HCT116 (cell line): ENCODE results near the gene ALX4. TPM values are rescaled to one million over a fixed set of nuclear protein-coding genes. Genes with fewer than 3 reads are reported as not detected.

ENCODE experiments used
- ATAC-seq: fragments of 200-7000 bp; cut with Tn5 transposase; 2 replicates; pipeline ENCODE4 v1.9.1; 2020; ENCODE audit warnings: mild to moderate bottlenecking, moderate library complexity
- BruUV-seq: library from RNA; stranded (reverse); fragments of 400-500 nt; replicated peaks from 2 replicates; lab custom pipeline; 2021; lab: Mats Ljungman, UMichigan
- CTCF ChIA-PET: fragments of 300-600 bp; sonication (Branson Sonifier 250); formaldehyde crosslinking; loops from one replicate; lab custom pipeline; 2021; ENCODE audit warnings: antibody characterized with exemption; lab: Charles Lee
- POLR2A ChIA-PET: fragments of 300-600, 350-600 bp; sonication (Branson Sonifier 250); formaldehyde crosslinking; loops from one replicate; lab custom pipeline; 2021; ENCODE audit warnings: antibody characterized with exemption; lab: Charles Lee
- RAD21 ChIA-PET, 2 experiments: fragments of 300-600 bp; sonication (Branson Sonifier 250); formaldehyde crosslinking; loops; one replicate each; lab custom pipeline; 2023; ENCODE audit warnings: low total read pairs in 2 of 2; ENCODE audit not compliant: uncharacterized antibody in 2 of 2, unreplicated experiment in 2 of 2, low non-redundant PET in 1 of 2; lab: Charles Lee
- DNase-seq: peaks from one replicate; pipeline ENCODE4 v3.0.0-alpha.2; 2010; ENCODE audit warnings: low read depth, low spot score
- H2AFZ ChIP-seq: fragments of 200-600 bp; shearing (Covaris generic), sonication (generic); 2 replicates; pipeline ENCODE4 v1.6.1; 2017; ENCODE audit warnings: low read depth, mixed run types, mixed read lengths, antibody characterized with exemption, low read length; ENCODE audit not compliant: poor library complexity, severe bottlenecking
- H3K27ac ChIP-seq: 2 replicates; pipeline ENCODE4 v1.5.1; 2012; ENCODE audit warnings: low read depth, low read length
- H3K27me3 ChIP-seq: fragments of 200-600 bp; sonication (generic); 2 replicates; pipeline ENCODE4 v1.6.1; 2016; ENCODE audit warnings: mixed run types, low read length, mixed read lengths; ENCODE audit not compliant: insufficient read depth
- H3K36me3 ChIP-seq, 2 experiments: fragments of 200-500 bp in 1 of 2; fragments of 200-600 bp in 1 of 2; sonication (Bioruptor generic) in 1 of 2; sonication (generic) in 1 of 2; 2 replicates each; pipeline versions ENCODE4 v1.5.1 to v1.6.1; 2014 to 2016; ENCODE audit warnings: low read length in 2 of 2, inconsistent platforms in 1 of 2, mixed read lengths in 1 of 2, mixed run types in 1 of 2; ENCODE audit not compliant: insufficient read depth in 2 of 2, control insufficient read depth in 1 of 2
- H3K4me1 ChIP-seq, 2 experiments: fragments of 200-600 bp in 1 of 2; sonication (generic) in 1 of 2; 2 replicates each; pipeline versions ENCODE4 v1.5.1 to v1.6.1; 2012 to 2017; ENCODE audit warnings: low read length in 2 of 2, inconsistent platforms in 1 of 2, mild to moderate bottlenecking in 1 of 2, mixed read lengths in 1 of 2, mixed run types in 1 of 2, moderate library complexity in 1 of 2; ENCODE audit not compliant: insufficient read depth in 2 of 2, control insufficient read depth in 1 of 2
- H3K4me2 ChIP-seq: fragments of 200-600 bp; sonication (generic); 2 replicates; pipeline ENCODE4 v1.6.1; 2017; ENCODE audit warnings: mixed run types, low read length, mixed read lengths
- H3K4me3 ChIP-seq, 2 experiments: fragments of 200-600 bp in 1 of 2; sonication (generic) in 1 of 2; replicated peaks in 1 of 2; 2 replicates each; pipeline ENCODE4 v1.5.1; 2011 to 2016; ENCODE audit warnings: low read length in 2 of 2, control low read depth in 1 of 2, low read depth in 1 of 2, mild to moderate bottlenecking in 1 of 2, mixed read lengths in 1 of 2, mixed run types in 1 of 2
- H3K79me2 ChIP-seq: fragments of 200-600 bp; sonication (generic); 2 replicates; pipeline ENCODE4 v1.6.1; 2017; ENCODE audit warnings: mild to moderate bottlenecking, mixed run types, low read length, moderate library complexity, mixed read lengths; ENCODE audit not compliant: insufficient read depth
- H3K9ac ChIP-seq: fragments of 200-600 bp; sonication (generic); 2 replicates; pipeline ENCODE4 v1.6.1; 2016; ENCODE audit warnings: low read length, mixed read lengths
- H3K9me2 ChIP-seq: fragments of 200-600 bp; sonication (generic), shearing (Covaris generic); 2 replicates; pipeline ENCODE4 v1.6.1; 2017; ENCODE audit warnings: mixed run types, mild to moderate bottlenecking, moderate library complexity; ENCODE audit not compliant: insufficient read depth
- H3K9me3 ChIP-seq, 2 experiments: fragments of 200-500 bp in 1 of 2; fragments of 200-600 bp in 1 of 2; sonication (Bioruptor generic) in 1 of 2; sonication (generic) in 1 of 2; 2 replicates each; pipeline ENCODE4 v1.6.1; 2014 to 2017; ENCODE audit warnings: low read length in 2 of 2, mixed read lengths in 2 of 2, inconsistent platforms in 1 of 2, low read depth in 1 of 2, mild to moderate bottlenecking in 1 of 2, mixed run types in 1 of 2, moderate library complexity in 1 of 2; ENCODE audit not compliant: control insufficient read depth in 1 of 2, insufficient read depth in 1 of 2
- H4K20me1 ChIP-seq: fragments of 200-600 bp; sonication (generic), shearing (Covaris generic); 2 replicates; pipeline ENCODE4 v1.6.1; 2017; ENCODE audit warnings: mixed run types, mild to moderate bottlenecking, moderate library complexity; ENCODE audit not compliant: insufficient read depth
- CBX3 ChIP-seq: IDR thresholded peaks from 2 replicates; pipeline ENCODE4 v1.6.1; 2012; ENCODE audit warnings: low read depth
- CEBPB ChIP-seq: IDR thresholded peaks from 2 replicates; pipeline ENCODE4 v1.6.1; 2012; ENCODE audit warnings: low read depth
- CTCF ChIP-seq, 3 experiments: fragments of 200-600 bp in 1 of 3; sonication (generic) in 1 of 3; IDR thresholded peaks in 2 of 3; conservative IDR thresholded peaks in 1 of 3; 2 replicates each; pipeline ENCODE4 v1.5.1; 2012 to 2017; ENCODE audit warnings: low read depth in 2 of 3, low read length in 2 of 3, antibody characterized with exemption in 1 of 3, borderline replicate concordance in 1 of 3, control low read depth in 1 of 3, mild to moderate bottlenecking in 1 of 3, mixed read lengths in 1 of 3, mixed run types in 1 of 3, moderate library complexity in 1 of 3; ENCODE audit not compliant: insufficient read depth in 1 of 3
- EZH2phosphoT487 ChIP-seq: fragments of 200-600 bp; IDR thresholded peaks from 2 replicates; pipeline ENCODE4 v1.6.1; 2018; ENCODE audit warnings: antibody characterized with exemption, borderline replicate concordance
- JUND ChIP-seq: IDR thresholded peaks from 2 replicates; pipeline ENCODE4 v1.6.1; 2012
- SRF ChIP-seq: IDR thresholded peaks from 2 replicates; pipeline ENCODE4 v1.6.1; 2012; ENCODE audit warnings: low read depth
- ZFX ChIP-seq: fragments of 450-650 bp; IDR thresholded peaks from 2 replicates; pipeline ENCODE4 v1.6.1; 2017
- ZNF274 ChIP-seq: fragments of 200-500 bp; sonication (Bioruptor generic); IDR thresholded peaks from 2 replicates; pipeline ENCODE4 v1.6.1; 2014; ENCODE audit warnings: mild to moderate bottlenecking, low read depth, low read length, inconsistent platforms
- intact Hi-C: fragments of 100-400 bp; cut with micrococcal nuclease; formaldehyde crosslinking; loops from 2 replicates; pipeline ENCODE4 v1.10.0; 2022
- total RNA-seq: library from RNA; stranded (reverse); gene quantifications from one replicate; pipeline ENCODE4 v1.2.1, GENCODE V29; 2021; ENCODE audit not compliant: unreplicated experiment

The ALX4 gene
- total RNA-seq, 1 experiment from 2014 or later, result not detected

- H2AFZ ChIP-seq, result no peak overlapping the region
- ChIA-PET POLR2A (no interaction called here), CTCF (no interaction called here)
These were observed 63.2 kb downstream of the ALX4 start for GRCh38 chr11:44246726-44247125.

More at GRCh38 chr11:44246726-44247125, 63.2 kb downstream of the ALX4 start:
- no peak overlapping the region for H3K4me3 ChIP-seq
- BruUV-seq, result no TSS peak
- no peaks in the 10 kb centered on the region for H3K36me3 ChIP-seq
- H3K9ac ChIP-seq, result no peak overlapping the region
- intact Hi-C loops, result no loop called here
- H3K79me2 ChIP-seq, result no peaks in the 10 kb centered on the region
- no peak overlapping the region for H3K4me2 ChIP-seq
- H3K27me3 ChIP-seq, result no peaks in the 10 kb centered on the region
- RAD21 ChIA-PET, result no interaction called here
- H3K4me1 ChIP-seq, result peaks cover 10 to 20% of the 10 kb centered on the region in 2 experiments
- ATAC-seq (no peak), DNase-seq (no peak)
- no peaks in the 10 kb centered on the region for H3K9me2 ChIP-seq
- no peaks in the 10 kb centered on the region for H4K20me1 ChIP-seq
- no peaks in the 10 kb centered on the region for H3K9me3 ChIP-seq
- no peak for TF ChIP-seq JUND
- no peak for TF ChIP-seq CBX3
- no peak for TF ChIP-seq CTCF (IDR thresholded peaks at IDR 0.05 in 2 of 3, conservative IDR thresholded peaks at IDR 0.05 in 1 of 3; ENCODE audit: borderline replicate concordance in 1 of 3, insufficient read depth in 1 of 3, low read depth in 2 of 3, low read length in 2 of 3)
- no peak for TF ChIP-seq ZFX
- TF ChIP-seq ZNF274, result no peak
- no peak for TF ChIP-seq CEBPB
- TF ChIP-seq EZH2phosphoT487, result no peak
- TF ChIP-seq SRF, result no peak
- no peak overlapping the region for H3K27ac ChIP-seq
